ENCODE results near the gene PTPRR. TPM values are rescaled to one million over a fixed set of nuclear protein-coding genes. Genes with fewer than 3 reads are reported as not detected.

The PTPRR gene
- polyA plus RNA-seq, 1 of the 3 experiments (the other 2 are of a cell fraction): 1.4 TPM

- ChIA-PET POLR2A (no interaction called here), CTCF (interaction anchor here (1.0 to 1.3 kb wide), 2 partner anchors 11 to 17 kb away, joined by 3 to 4 read pairs; no protein-coding TSS in a partner anchor)
Measured at GRCh38 chr12:70686299-70686698, 234.2 kb downstream of the PTPRR start.

GRCh38 chr12:70683976-70684375 lies 236.6 kb downstream of the PTPRR start:
- H3K27ac ChIP-seq (ENCODE audit: low read depth in 2 of 2, low read length in 1 of 2): no peak overlapping the region
- H3K9me3 ChIP-seq: no peaks in the 10 kb centered on the region
- no peak overlapping the region for H2AFZ ChIP-seq (ENCODE audit: low read depth)
- H3K4me1 ChIP-seq (ENCODE audit: control insufficient read depth in 1 of 2, insufficient read depth in 2 of 2, low read depth in 1 of 2, low read length in 1 of 2): no peaks in the 10 kb centered on the region; a peak in 1 of 4 replicates
- ChIA-PET CTCF (no interaction called here), POLR2A (no interaction called here)
- no peaks in the 10 kb centered on the region for H3F3A ChIP-seq (replicated peaks; ENCODE audit: insufficient read depth)
- H3K4me3 ChIP-seq (ENCODE audit: low read depth in 2 of 2, low read length in 1 of 2): no peak overlapping the region
- no peaks in the 10 kb centered on the region for H3K36me3 ChIP-seq (replicated peaks in 1 of 2; ENCODE audit: control insufficient read depth in 1 of 2, insufficient read depth in 2 of 2, low read length in 1 of 2)
- H3K27me3 ChIP-seq (ENCODE audit: insufficient read depth): no peaks in the 10 kb centered on the region
- H3K4me2 ChIP-seq: no peak overlapping the region
- H3K9me2 ChIP-seq: no peaks in the 10 kb centered on the region
- 75% methylated on average over 3 of the region's 3 CpGs for WGBS (ENCODE audit: low lambda C conversion rate)
- H4K20me1 ChIP-seq (ENCODE audit: insufficient read depth): no peaks in the 10 kb centered on the region
- DNase-seq: no peak
- TF ChIP-seq CTCF (IDR thresholded peaks at IDR 0.05) (no peak), TEAD4 (IDR thresholded peaks at IDR 0.05; ENCODE audit: borderline replicate concordance, insufficient read depth) (no peak), TAF1 (IDR thresholded peaks at IDR 0.05; ENCODE audit: borderline replicate concordance, low read depth, low read length) (no peak), USF2 (IDR thresholded peaks at IDR 0.05; ENCODE audit: borderline replicate concordance, low read depth, low read length) (no peak), MXI1 (IDR thresholded peaks at IDR 0.05; ENCODE audit: low read depth, low read length) (no peak), FOXM1 (IDR thresholded peaks at IDR 0.05; ENCODE audit: low read depth) (no peak), MEF2A (IDR thresholded peaks at IDR 0.05; ENCODE audit: borderline replicate concordance, low read depth) (no peak), RAD21 (IDR thresholded peaks at IDR 0.05; ENCODE audit: low read length) (no peak), JUND (IDR thresholded peaks at IDR 0.05) (no peak), ZBTB33 (IDR thresholded peaks at IDR 0.05; ENCODE audit: borderline replicate concordance, low read depth) (no peak), IRF3 (IDR thresholded peaks at IDR 0.05; ENCODE audit: low read depth, low read length) (no peak)
- TF ChIP-seq, protein P1, sequence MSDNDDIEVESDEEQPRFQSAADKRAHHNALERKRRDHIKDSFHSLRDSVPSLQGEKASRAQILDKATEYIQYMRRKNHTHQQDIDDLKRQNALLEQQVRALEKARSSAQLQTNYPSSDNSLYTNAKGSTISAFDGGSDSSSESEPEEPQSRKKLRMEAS (IDR thresholded peaks at IDR 0.05; ENCODE audit: low read depth): no peak
- TF ChIP-seq, protein P2, sequence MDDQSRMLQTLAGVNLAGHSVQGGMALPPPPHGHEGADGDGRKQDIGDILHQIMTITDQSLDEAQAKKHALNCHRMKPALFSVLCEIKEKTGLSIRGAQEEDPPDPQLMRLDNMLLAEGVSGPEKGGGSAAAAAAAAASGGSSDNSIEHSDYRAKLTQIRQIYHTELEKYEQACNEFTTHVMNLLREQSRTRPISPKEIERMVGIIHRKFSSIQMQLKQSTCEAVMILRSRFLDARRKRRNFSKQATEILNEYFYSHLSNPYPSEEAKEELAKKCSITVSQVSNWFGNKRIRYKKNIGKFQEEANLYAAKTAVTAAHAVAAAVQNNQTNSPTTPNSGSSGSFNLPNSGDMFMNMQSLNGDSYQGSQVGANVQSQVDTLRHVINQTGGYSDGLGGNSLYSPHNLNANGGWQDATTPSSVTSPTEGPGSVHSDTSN (IDR thresholded peaks at IDR 0.05): no peak
- no peak overlapping the region for H3K9ac ChIP-seq
- no peaks in the 10 kb centered on the region for H3K79me2 ChIP-seq (ENCODE audit: insufficient read depth)

More at GRCh38 chr12:70686299-70686698, 234.2 kb downstream of the PTPRR start:
- Histone ChIP-seq H3K9ac (no peak overlapping the region), H3K27me3 (ENCODE audit: insufficient read depth) (no peaks in the 10 kb centered on the region), H3K4me3 (ENCODE audit: low read depth in 2 of 2, low read length in 1 of 2) (no peak overlapping the region), H3K36me3 (replicated peaks in 1 of 2; ENCODE audit: control insufficient read depth in 1 of 2, insufficient read depth in 2 of 2, low read length in 1 of 2) (no peaks in the 10 kb centered on the region), H3K9me2 (no peaks in the 10 kb centered on the region), H3K4me1 (ENCODE audit: control insufficient read depth in 1 of 2, insufficient read depth in 2 of 2, low read depth in 1 of 2, low read length in 1 of 2) (no peaks in the 10 kb centered on the region; a peak in 1 of 4 replicates), H3K9me3 (no peaks in the 10 kb centered on the region), H3K27ac (ENCODE audit: low read depth in 2 of 2, low read length in 1 of 2) (peak overlapping the region in 1 of 2 experiments; percentile 30; a peak in 2 of 4 replicates), H2AFZ (ENCODE audit: low read depth) (peak overlapping the region; percentile 17; the same call in 1 of the 2 replicates), H4K20me1 (ENCODE audit: insufficient read depth) (no peaks in the 10 kb centered on the region), H3F3A (replicated peaks; ENCODE audit: insufficient read depth) (no peaks in the 10 kb centered on the region), H3K79me2 (ENCODE audit: insufficient read depth) (no peaks in the 10 kb centered on the region), H3K4me2 (no peak overlapping the region)
- 60% methylated on average over 2 of the region's 2 CpGs for WGBS (ENCODE audit: low lambda C conversion rate)
- no peak for DNase-seq
- TF ChIP-seq GATA2 (CRISPR knock-in tag; IDR thresholded peaks at IDR 0.05) (no peak), NFIC (IDR thresholded peaks at IDR 0.05; ENCODE audit: borderline replicate concordance) (no peak), TEAD4 (IDR thresholded peaks at IDR 0.05; ENCODE audit: borderline replicate concordance, insufficient read depth) (no peak)
